HG02610 (cell line): ENCODE data around the gene PPP3R1.

Experiments
- ATAC-seq: cut with Tn5 transposase; IDR thresholded peaks from one replicate; pipeline ENCODE4 v1.9.1; 2021; ENCODE audit warnings: mild to moderate bottlenecking, moderate library complexity; ENCODE audit not compliant: unreplicated experiment

Gene PPP3R1

DNA sequence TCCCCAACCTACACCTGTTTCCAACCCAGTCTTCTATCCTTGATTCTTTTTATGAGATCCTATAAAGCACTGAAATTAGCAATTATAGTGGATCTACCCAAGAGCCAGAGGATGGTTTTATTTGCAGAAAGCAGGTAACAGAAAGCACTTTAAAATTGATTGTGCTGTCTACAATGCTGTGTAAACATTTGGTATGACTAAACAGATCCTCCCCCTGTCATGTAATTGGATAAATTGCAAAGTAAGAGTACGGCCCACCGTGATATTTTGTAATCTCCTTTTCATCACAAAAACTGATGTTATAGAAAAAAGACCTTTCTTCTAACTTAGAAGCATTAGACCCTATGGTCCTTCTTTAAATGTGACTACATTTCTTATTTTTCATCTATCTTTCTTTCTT, 11.3 kb upstream of the PPP3R1 start:
- ATAC-seq: no peak

DNA sequence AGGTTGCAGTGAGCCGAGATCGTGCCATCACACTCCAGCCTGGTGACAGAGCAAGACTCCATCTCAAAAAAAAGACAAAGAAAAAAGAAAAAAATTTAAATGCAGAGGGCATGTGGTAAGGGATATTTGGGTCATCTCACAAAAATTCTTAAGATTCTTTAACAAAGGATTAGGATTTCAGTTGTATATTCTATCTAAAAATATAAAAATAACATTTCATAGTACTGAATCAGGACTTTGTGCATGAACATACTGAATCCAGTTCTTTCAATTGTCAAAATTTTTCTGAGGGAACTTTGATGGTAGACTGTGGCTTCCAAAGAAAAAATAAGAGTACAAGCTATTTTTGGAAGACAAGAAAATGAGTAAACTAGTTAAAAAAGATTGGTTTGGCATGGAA, 6.5 kb upstream of the PPP3R1 start:
- no peak for ATAC-seq

DNA sequence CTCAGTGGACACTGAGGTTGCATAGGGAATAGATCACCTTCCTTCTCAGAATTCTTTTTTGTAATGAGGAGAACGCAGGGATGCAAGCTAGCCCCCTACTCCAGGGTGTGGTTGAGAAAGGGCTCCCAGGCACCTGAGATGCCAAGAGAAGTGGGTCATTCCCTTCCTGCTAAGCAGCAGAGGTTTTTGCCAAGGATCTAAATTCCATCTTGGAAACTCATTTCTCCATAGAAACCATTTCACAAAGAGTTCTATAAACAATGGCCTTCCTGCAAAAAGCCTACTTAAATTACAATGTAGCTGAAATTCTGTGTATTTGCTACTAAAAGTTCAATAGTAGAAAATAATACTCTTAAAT, 3.7 kb upstream of the PPP3R1 start:
- ATAC-seq: no peak

DNA sequence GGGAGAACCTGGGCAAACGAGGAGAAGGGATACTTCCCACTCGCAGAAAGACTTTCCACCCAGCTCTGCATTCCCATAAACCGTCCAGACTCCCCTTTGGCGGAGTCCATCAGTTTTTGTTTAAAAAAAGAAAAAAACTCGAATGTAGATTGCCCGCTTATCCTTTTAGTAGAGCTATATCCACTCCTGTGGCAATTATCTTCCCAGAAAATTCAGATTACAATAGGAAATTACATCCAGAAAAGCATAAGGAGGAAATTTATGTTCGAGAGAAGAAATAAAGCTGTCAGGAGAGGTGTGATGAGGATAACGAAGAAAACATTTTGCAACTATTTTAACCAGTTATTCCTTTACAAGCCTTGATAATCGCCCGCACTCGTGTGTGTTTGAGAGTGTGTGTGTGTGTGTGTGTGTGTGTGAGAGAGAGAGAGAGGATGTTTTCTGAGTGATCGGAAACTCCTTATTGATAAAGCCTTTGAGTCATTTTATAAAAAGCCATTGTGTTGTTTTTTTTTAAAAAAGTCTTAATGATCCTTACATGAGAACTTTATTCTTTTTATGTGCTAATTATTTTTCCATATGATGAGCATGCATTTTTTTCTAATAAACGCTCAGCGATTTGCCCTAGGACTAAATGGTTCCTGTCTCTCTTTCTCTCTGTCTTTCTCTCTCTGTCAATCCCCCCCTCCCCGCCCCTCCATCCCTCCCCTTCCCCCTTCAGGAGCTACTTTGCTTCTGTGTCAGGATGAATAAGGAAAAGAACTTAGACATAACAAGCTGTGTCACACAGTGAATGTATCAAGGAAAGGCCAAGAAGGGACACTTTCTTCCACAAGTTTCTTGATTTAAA, 1.1 kb upstream of the PPP3R1 start:
- no peak for ATAC-seq

DNA sequence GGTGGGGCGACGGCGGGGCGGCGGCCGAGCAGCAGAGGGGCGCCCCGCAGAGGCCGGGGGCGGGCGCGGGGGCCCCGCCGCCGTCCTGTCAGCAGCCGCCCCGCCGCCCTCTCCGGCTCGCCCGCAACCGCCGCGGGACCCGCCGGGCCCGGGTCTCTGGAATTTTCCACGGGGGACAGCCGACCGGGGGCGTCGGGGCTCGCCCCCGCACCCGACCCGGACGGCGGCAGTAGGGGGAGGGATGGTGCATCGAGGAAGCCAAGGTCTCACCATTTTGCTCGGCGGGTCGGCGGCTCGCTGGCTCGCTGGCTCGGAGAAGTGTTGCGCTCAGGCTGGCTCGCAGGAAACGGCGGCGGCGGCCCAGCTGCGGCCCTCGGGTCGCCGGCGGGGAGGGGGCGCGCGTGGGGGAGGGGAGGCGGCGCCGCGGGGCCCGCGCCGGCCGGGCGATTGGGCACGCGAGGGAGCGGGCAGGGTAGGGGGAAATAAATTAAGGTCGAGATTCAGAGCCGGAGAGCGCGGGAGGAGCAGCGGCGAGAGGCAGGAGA, 405 bp downstream of the PPP3R1 start:
- peak; percentile 1 for ATAC-seq

DNA sequence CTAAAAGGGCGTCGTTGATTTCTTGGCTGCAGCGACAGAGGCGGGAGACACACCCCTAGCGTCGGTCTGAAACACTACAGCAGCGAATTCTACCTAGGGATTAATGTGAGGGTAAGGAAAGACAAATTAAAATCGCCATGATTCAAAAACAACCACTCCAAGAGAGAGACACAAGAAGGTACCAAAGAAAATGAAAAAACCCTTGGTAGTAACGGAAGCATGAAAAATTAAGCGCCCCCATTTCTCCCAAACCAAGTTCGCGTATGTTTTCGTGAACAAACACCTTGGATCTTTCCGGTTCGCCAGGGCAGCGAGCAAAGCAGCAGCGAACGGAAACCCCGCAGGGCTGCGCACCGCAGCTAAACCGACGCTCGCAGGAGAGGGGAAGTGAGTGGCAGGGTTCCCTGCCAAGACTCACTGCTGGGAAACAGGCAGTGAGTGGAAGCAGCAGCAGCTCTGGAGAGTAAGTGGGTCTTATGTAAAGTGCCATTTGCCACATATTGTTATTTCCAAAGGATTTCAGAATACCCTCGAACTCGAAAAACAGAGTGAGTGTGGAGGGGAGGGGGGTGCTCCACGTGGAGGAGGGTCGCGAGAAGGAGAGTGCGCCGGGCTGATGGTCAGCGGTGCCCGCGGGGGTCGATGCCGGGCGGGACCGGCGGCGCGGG, 1.0 kb downstream of the PPP3R1 start:
- ATAC-seq: peak; percentile 55

DNA sequence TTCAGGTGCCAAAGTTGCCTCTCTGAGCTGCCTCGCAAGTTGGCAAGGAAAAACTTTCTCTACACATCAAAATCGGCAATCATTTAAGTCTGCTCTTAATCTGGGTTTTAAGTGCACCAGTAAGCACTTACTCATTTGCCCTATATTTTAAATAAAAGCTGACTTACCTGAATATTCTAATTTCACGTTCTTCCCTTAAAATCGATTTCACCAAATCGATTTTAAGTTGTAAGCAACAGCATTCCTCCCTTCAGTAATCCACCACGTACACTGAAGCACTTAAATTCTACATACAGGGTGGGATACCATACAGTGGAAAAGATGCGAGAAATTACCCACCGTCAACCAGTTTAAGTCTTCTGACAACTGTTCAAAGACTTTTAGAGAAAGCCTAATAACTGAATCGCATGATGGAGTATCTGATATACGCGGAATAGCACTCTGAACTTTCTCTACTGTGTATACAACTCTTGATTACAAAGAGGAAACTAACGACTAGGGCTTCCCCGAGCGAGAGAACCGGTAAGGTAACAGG, 1.6 kb downstream of the PPP3R1 start:
- no peak for ATAC-seq

DNA sequence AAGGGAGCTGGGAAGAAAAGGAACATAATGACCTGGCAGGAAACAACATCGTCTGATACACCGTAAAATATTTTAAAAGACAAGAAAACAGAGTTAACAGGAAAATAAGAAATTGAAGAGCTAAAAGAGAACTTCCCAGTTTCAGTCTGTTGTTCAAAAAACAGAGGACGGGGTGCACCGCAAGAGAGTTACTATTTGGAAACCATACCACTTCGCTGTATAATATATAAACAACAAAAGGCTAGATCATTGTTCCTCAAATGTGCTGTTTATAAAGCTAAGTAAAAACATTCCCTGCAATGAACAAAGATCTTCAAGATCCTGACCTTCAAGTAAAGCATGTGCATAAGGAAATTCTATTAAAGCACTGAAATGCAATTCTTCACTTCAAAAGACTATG, 2.1 kb downstream of the PPP3R1 start:
- ATAC-seq: no peak

DNA sequence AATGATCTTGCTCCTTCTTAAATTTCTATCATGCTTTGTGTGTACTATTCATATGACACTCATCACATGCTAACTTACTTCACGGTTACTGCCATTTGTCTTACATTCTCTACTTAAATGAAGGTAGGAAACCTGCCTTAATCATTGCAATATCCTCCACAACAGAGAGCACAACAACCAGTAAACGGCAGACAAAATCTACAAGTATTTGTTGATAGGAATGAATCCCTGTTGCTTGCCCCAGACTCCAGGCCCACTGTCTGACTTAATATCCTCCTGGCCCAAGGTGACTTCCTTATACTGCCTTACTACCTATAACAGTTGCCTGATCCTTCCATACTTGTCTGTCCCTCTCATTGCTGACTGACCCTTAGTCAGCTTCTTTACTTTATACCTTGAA, 3.5 kb downstream of the PPP3R1 start:
- no peak for ATAC-seq

DNA sequence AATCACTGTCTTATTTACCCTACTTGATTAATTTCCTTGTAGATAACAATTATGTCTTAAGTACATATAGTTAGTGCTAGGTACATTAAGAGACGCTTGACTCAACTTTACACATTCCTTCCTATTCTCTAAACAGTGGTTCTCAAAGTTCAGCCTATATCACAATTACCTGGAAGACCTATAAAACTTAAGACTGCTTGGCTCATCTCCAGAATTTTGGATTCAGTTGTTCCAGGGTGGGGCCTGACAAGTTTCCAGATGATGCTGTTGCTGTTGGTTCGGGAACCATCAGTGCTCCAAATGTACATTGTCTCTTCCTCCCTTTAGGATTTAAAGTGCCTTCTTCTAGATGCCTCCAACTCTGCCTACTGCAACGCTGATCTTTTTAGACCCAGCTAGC, 4.0 kb downstream of the PPP3R1 start:
- no peak for ATAC-seq

DNA sequence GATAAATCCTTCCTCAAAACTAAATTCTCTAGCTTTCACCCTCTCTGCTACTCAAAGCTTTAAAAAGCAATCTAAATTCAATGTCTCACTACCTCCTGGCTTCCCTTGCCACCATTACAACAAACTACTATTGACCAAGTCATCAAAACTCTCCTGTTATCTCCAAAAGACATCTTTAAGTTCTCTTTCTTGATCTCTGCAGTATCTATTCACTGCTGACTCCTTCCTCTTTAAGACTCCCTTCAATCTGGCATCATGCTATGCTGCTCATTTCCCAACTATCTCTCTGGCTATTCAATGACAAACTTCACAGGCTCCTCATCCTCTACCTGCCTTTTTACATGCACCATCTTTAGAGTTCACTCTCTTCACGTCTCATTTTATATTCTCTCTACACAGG, 5.9 kb downstream of the PPP3R1 start:
- ATAC-seq: no peak

DNA sequence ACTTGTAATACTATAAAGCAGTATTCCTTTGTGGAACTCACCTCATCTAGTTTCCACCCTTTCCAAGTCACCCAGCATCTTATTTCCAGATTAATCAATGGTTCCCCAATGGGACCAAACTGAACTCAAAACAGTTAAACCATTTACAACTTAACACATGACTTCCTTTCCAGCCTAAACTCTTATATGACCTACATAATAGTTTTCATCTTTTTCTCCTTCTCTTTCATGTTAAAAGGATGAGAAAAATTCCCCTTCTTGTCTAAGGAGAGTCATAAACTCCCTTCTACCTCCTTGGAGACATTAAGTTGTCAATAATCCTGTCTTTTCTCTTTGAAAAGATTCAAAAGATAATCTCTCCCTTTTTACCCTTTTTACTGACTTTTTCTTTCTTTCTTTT, 6.7 kb downstream of the PPP3R1 start:
- ATAC-seq: no peak

DNA sequence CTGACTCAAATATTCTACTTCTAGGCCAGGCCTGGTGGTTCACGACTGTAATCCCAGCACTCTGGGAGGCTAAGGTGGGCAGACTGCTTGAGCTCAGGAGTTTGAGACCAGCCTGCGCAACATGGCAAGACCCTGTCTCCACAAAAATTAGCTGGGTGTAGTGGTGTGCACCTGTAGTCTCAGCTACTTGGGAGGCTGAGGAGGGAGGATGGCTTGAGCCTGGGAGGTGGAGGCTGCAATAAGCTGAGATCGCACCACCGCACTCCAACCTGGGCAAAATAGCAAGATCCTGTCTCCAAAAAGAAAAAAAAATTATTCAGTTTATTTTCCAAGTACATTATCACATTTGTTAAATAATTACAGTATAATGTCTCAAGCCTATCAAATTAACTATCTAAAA, 7.3 kb downstream of the PPP3R1 start:
- no peak for ATAC-seq

DNA sequence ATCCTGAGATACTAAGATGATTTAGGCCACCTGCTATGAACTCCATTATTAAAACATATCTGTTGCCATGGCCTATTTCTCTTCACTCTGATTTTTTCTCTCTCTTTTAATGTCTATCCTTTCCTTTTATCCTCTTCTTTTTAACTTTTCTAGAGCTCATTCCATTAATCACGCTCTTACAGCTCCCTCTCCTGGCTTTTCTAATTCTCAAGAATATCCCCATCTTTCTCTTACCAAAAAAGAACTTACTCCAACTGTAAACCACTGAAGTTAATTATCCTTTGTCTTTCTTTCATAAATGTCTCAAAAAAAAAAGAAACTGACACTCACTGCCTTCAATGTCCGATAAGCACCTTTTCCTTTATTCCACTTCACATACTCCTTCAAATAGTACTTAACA, 7.9 kb downstream of the PPP3R1 start:
- ATAC-seq: no peak

DNA sequence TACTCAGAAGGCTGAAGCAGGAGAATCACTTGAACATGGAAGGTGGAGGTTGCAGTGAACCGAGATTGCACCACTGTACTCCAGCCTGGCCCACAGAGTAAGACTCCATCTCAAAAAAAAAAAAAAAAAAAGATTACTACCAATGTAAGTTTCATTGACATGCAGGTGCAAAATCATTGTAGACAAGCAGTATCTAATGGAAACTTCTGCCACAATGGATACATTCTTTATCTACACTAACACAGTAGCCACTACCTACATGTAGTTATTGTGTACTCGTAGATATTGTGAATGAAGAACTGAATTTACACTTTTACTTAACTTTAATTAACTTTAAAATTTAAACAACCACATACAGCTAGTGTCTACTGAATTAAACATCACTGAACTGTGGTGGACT, 10.6 kb downstream of the PPP3R1 start:
- ATAC-seq: no peak

DNA sequence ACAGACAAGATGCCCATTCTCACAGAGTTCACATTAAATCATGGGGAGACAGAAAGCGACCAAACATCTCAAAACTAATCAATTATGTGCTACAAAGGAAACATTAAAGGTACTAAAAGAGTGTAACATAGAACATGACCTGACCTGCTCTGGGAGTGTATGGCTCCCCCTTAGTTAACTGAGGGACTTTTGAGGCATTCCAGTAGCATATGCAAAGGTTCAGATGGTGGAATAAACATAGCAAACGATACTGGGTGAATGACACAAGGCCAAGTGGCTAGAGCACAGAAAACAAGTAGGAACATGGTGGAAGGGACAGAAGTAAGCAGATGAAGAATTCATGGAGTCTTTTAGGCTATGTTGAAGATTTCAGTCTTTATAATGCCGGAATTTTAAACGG, 11.9 kb downstream of the PPP3R1 start:
- no peak for ATAC-seq

DNA sequence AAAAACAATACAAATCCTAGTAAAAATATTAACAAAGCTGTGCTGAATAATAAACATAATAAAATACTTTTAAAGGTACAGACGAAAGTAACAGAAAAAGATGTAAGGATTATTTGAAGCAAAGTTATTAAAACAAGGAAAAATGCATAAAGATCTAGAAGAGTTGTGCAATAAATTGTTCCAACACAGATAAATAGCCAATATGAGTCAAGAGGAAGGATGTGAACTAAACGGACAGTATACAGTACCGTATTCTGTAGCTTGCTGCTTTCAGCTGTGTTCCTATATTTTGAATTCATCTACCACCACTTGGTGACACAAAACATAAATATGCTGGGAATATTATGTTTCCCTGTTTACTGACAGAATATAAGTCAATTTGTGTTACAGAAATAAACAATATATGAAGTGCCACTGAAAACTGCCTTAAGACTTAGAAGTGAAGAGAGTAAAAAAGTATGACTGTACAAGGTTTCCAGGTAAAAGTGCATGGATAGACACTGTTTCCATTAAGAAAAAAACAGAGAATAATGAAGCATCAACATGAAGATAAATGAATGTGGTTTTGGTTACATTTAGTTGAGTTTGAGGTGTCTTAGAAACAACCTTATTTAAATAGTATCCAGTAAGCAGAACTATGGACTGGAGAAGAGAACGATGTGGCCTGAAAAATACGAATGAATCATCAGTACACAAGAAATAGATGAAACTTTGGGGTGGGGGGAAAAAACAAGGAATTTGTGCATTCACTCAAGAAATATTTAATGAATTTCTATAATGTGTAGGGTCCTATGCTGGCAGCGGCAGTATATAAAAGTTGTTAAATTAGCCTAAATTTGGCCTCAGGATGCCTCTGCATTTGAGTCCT, 13.1 kb downstream of the PPP3R1 start:
- no peak for ATAC-seq

DNA sequence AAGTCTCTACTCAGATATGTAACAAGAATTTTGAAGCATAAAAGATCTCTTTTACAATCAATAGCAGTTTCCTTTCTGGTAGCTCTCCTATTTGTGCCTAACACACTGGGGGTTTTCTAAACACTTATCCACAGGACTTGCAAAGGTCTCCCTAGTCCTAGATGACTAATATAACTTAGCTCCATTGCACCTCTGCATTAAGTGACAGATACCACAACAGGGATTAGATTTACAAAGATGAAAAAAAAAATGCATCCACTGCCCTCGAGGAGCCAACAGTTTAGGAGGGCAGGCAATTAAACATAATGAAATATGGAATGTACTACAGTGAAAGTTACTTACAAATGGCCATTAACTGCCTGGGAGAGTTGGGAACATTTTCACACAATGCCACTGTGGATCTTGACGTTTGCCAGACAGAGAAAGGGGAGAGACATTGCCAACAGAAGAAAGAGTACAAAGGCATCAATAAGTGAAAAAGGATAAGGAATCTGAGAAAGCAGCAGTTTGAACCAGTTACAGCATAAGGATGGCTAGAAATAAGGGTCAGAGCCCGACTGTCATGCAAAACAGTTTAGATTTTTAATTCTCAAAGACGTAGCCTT, 14.3 kb downstream of the PPP3R1 start:
- no peak for ATAC-seq

DNA sequence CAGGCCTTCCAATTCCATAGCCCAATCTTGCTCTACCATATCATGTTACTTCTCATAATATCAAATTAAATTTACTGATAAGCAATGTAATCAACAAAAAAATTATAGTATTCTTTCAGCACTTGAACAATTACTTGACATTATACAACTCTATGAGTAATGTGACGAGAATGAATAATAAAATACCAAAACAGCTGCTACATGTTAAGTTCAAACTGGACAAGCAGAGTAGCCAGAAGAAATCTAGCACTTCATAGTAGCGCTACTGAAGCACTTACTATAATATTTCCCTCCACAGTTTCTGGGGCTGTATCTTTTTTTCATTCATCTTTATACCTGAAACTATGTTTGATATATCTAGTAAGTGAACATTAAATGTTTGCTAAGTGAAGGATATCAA, 14.9 kb downstream of the PPP3R1 start:
- no peak for ATAC-seq

DNA sequence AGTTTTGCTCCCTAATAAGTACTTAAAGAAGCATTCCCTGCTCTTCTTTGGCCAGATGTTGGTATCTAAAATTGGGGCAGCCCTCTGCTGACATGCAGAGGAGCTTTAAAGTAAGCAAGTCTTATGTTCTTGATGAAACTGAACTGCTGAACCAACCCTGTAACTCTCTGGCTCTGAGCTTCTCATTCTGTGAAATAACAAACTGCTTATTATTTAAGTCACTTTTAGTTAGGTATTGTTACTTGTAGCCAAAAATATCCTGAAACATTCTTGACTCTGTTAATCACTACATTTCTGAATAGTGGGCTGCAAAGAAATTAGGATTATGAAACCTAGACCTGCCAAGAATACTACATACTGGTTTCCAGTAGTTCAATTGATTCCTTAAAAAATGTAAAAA, 15.5 kb downstream of the PPP3R1 start:
- no peak for ATAC-seq
